Measurements from ENCODE around the gene WDR31.
"Not testable (repeated sequence)": the region's sequence is repeated elsewhere in the genome, so short reads cannot be mapped to it uniquely, and the experiment has no call there.

GRCh38 chr9:113379829-113380210, 39.7 kb upstream of the WDR31 start:
- not testable (repeated sequence) for TF ChIP-seq CTCF, POLR2A (IDR thresholded peaks at IDR 0.05)
